ENCODE measurements around the gene DDR1. TPM values are rescaled to one million over a fixed set of nuclear protein-coding genes. Genes with fewer than 3 reads are reported as not detected.

Gene DDR1
- total RNA-seq, 1 experiment from 2014 or later, result 258 TPM

- Histone ChIP-seq H3K14ac (ENCODE audit: insufficient read depth, low read length) (no peak overlapping the region; the same call in 1 of the 2 replicates), H3K4me2 (ENCODE audit: insufficient read depth, insufficient read length, low read length) (no peak overlapping the region), H4K91ac (ENCODE audit: insufficient read length, low read depth, low read length) (no peak overlapping the region), H3K27me3 (ENCODE audit: insufficient read depth, low read length) (no peaks in the 10 kb centered on the region), H3T11ph (ENCODE audit: low read length) (no peak overlapping the region), H2BK12ac (ENCODE audit: insufficient read length, low read depth, low read length) (no peak overlapping the region), H4K20me1 (ENCODE audit: control insufficient read depth, insufficient read depth, insufficient read length) (no peaks in the 10 kb centered on the region), H3K18ac (ENCODE audit: insufficient read length, low read depth, low read length) (no peak overlapping the region), H3K23ac (ENCODE audit: insufficient read length, low read depth, low read length) (no peak overlapping the region), H2BK15ac (ENCODE audit: low read depth, low read length) (no peak overlapping the region), H4K8ac (replicated peaks; ENCODE audit: insufficient read length, low read depth, low read length) (no peak overlapping the region), H2BK120ac (ENCODE audit: low read depth, low read length, poor library complexity, severe bottlenecking) (no peak overlapping the region), H3K4ac (ENCODE audit: low read depth, low read length) (no peak overlapping the region), H3K4me1 (ENCODE audit: insufficient read depth, low read length) (no peaks in the 10 kb centered on the region), H2AK5ac (ENCODE audit: insufficient read length, low read length) (no peak overlapping the region), H2BK5ac (ENCODE audit: insufficient read length, low read length) (no peak overlapping the region), H3K9me3 (ENCODE audit: control insufficient read depth, low read depth, low read length) (no peaks in the 10 kb centered on the region), H4K5ac (ENCODE audit: insufficient read length, low read depth, low read length) (no peak overlapping the region), H3K79me2 (ENCODE audit: insufficient read depth, low read length) (no peaks in the 10 kb centered on the region), H3K27ac (ENCODE audit: insufficient read length, low read depth, low read length) (no peak overlapping the region), H3K79me1 (ENCODE audit: insufficient read depth, low read depth, low read length, poor library complexity, severe bottlenecking) (no peaks in the 10 kb centered on the region), H3K9ac (ENCODE audit: extremely low read depth, insufficient read length, low read length) (no peak overlapping the region), H3K56ac (ENCODE audit: insufficient read length, low read depth, low read length) (no peak overlapping the region), H3K23me2 (ENCODE audit: insufficient read length, low read depth, low read length, poor library complexity, severe bottlenecking) (peaks cover 10% of the 10 kb centered on the region), H2BK20ac (ENCODE audit: low read depth, low read length, poor library complexity, severe bottlenecking) (no peak overlapping the region), H2AFZ (ENCODE audit: low read length) (no peak overlapping the region)
- DNase-seq, result no peak
- Mint-ChIP-seq H3K36me3 (ENCODE audit: insufficient read depth in 1 of 3, low read depth in 3 of 3) (peaks cover 30 to 78% (median 74%) of the 10 kb centered on the region in 3 experiments), H3K4me3 (no peak overlapping the region), H3K9me3 (no peaks in the 10 kb centered on the region), H3K4me1 (peaks cover 27 to 30% of the 10 kb centered on the region in 2 experiments), H3K27me3 (ENCODE audit: low read depth) (no peaks in the 10 kb centered on the region; the same call in 1 of the 2 replicates), H3K27ac (peak overlapping the region in 1 of 3 experiments; percentile 39; a peak in 1 of 7 replicates)
- TF ChIP-seq, protein P1, sequence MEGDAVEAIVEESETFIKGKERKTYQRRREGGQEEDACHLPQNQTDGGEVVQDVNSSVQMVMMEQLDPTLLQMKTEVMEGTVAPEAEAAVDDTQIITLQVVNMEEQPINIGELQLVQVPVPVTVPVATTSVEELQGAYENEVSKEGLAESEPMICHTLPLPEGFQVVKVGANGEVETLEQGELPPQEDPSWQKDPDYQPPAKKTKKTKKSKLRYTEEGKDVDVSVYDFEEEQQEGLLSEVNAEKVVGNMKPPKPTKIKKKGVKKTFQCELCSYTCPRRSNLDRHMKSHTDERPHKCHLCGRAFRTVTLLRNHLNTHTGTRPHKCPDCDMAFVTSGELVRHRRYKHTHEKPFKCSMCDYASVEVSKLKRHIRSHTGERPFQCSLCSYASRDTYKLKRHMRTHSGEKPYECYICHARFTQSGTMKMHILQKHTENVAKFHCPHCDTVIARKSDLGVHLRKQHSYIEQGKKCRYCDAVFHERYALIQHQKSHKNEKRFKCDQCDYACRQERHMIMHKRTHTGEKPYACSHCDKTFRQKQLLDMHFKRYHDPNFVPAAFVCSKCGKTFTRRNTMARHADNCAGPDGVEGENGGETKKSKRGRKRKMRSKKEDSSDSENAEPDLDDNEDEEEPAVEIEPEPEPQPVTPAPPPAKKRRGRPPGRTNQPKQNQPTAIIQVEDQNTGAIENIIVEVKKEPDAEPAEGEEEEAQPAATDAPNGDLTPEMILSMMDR (conservative IDR thresholded peaks at IDR 0.05), result no peak
- WGBS (ENCODE audit: extremely low coverage, insufficient read length, low lambda C conversion rate), result no CpG with 5 or more reads among the region's 8 CpGs
Measured at GRCh38 chr6:30917487-30917886, 33.2 kb downstream of the DDR1 start.

Data from H9 (cell line).